ENCODE results near the gene BORCS6. TPM values are rescaled to one million over a fixed set of nuclear protein-coding genes. Genes with fewer than 3 reads are reported as not detected.

The BORCS6 gene
- total and polyA plus RNA-seq, 2 of the 13 experiments (the other 11 are each of a cell fraction or from before 2014, with no cell fraction given): 2.0 to 5.1 TPM

DNA sequence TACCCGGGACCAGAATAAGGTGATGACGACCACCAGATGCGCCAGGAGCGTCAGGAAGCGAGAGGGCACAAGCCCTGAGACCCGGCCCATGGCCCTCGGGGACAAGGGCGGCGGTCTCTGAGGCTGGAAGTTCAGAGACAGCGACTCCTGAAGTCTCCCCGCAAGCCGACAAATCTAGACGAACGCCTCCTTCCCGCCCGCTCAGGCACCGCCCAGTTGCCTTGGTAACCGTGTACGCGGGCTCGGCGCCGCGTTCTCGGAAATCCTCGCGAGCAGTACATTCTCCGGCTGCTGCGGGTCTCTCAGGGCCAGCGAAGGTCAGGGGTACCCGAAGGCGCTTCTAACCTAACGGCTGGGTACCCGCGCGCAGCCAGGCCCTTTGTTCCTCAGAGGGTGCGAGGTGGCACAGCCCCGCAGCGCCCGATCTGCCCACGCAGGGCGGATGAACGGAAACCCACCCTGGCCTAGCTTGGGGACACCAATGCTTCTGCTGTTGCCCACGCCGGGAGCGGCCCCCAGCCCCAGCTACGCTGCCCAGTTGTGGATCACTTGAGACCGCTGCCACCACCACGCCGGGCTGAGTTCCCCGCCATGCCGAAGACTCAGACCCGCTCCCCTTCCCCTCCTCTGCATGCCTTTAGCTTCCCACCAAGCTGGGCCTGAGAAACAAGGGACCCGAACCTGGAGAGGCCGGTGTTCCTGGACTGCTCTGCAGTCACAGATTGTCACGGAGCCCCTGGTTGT lies 13.6 kb downstream of the BORCS6 start, which contains the start of gene TMEM107 (continued):
- TF ChIP-seq GZF1 (CRISPR knock-in tag; IDR thresholded peaks at IDR 0.05) (peak; percentile 73; the same call in 1 of the 2 replicates), ZMYM2 (CRISPR knock-in tag; IDR thresholded peaks at IDR 0.05) (peak; percentile 57; the same call in 1 of the 2 replicates), RBFOX2 (IDR thresholded peaks at IDR 0.05; ENCODE audit: low read depth, low read length) (peak; percentile 78), ZSCAN21 (CRISPR knock-in tag; IDR thresholded peaks at IDR 0.05; ENCODE audit: borderline replicate concordance) (peak; percentile 86; the same call in 1 of the 2 replicates), NONO (IDR thresholded peaks at IDR 0.05) (no peak), NONO (CRISPR knock-in tag; conservative IDR thresholded peaks at IDR 0.05) (0 out of 2 replicates have a peak, but pooled peaks have one; percentile 19), ZNF44 (CRISPR knock-in tag; IDR thresholded peaks at IDR 0.05) (0 out of 2 replicates have a peak, but pooled peaks have one; percentile 27), ZNF577 (CRISPR knock-in tag; IDR thresholded peaks at IDR 0.05; ENCODE audit: borderline replicate concordance, low read depth) (no peak), EED (CRISPR knock-in tag; IDR thresholded peaks at IDR 0.05) (peak; percentile 84; the same call in 1 of the 2 replicates), SALL1 (CRISPR knock-in tag; IDR thresholded peaks at IDR 0.05) (peak; percentile 6; the same call in 1 of the 2 replicates), ZNF138 (CRISPR knock-in tag; IDR thresholded peaks at IDR 0.05; ENCODE audit: low read depth) (peak; percentile 66; the same call in 1 of the 2 replicates)
- TF ChIP-seq, protein P1, sequence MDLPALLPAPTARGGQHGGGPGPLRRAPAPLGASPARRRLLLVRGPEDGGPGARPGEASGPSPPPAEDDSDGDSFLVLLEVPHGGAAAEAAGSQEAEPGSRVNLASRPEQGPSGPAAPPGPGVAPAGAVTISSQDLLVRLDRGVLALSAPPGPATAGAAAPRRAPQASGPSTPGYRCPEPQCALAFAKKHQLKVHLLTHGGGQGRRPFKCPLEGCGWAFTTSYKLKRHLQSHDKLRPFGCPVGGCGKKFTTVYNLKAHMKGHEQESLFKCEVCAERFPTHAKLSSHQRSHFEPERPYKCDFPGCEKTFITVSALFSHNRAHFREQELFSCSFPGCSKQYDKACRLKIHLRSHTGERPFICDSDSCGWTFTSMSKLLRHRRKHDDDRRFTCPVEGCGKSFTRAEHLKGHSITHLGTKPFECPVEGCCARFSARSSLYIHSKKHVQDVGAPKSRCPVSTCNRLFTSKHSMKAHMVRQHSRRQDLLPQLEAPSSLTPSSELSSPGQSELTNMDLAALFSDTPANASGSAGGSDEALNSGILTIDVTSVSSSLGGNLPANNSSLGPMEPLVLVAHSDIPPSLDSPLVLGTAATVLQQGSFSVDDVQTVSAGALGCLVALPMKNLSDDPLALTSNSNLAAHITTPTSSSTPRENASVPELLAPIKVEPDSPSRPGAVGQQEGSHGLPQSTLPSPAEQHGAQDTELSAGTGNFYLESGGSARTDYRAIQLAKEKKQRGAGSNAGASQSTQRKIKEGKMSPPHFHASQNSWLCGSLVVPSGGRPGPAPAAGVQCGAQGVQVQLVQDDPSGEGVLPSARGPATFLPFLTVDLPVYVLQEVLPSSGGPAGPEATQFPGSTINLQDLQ (CRISPR knock-in tag; IDR thresholded peaks at IDR 0.05): 0 out of 2 replicates have a peak, but pooled peaks have one; percentile 29
- TF ChIP-seq, protein P2, sequence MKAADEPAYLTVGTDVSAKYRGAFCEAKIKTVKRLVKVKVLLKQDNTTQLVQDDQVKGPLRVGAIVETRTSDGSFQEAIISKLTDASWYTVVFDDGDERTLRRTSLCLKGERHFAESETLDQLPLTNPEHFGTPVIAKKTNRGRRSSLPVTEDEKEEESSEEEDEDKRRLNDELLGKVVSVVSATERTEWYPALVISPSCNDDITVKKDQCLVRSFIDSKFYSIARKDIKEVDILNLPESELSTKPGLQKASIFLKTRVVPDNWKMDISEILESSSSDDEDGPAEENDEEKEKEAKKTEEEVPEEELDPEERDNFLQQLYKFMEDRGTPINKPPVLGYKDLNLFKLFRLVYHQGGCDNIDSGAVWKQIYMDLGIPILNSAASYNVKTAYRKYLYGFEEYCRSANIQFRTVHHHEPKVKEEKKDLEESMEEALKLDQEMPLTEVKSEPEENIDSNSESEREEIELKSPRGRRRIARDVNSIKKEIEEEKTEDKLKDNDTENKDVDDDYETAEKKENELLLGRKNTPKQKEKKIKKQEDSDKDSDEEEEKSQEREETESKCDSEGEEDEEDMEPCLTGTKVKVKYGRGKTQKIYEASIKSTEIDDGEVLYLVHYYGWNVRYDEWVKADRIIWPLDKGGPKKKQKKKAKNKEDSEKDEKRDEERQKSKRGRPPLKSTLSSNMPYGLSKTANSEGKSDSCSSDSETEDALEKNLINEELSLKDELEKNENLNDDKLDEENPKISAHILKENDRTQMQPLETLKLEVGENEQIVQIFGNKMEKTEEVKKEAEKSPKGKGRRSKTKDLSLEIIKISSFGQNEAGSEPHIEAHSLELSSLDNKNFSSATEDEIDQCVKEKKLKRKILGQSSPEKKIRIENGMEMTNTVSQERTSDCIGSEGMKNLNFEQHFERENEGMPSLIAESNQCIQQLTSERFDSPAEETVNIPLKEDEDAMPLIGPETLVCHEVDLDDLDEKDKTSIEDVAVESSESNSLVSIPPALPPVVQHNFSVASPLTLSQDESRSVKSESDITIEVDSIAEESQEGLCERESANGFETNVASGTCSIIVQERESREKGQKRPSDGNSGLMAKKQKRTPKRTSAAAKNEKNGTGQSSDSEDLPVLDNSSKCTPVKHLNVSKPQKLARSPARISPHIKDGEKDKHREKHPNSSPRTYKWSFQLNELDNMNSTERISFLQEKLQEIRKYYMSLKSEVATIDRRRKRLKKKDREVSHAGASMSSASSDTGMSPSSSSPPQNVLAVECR (CRISPR knock-in tag; IDR thresholded peaks at IDR 0.05; ENCODE audit: borderline replicate concordance): peak; percentile 85
- TF ChIP-seq, protein P3, sequence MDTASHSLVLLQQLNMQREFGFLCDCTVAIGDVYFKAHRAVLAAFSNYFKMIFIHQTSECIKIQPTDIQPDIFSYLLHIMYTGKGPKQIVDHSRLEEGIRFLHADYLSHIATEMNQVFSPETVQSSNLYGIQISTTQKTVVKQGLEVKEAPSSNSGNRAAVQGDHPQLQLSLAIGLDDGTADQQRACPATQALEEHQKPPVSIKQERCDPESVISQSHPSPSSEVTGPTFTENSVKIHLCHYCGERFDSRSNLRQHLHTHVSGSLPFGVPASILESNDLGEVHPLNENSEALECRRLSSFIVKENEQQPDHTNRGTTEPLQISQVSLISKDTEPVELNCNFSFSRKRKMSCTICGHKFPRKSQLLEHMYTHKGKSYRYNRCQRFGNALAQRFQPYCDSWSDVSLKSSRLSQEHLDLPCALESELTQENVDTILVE (CRISPR knock-in tag; IDR thresholded peaks at IDR 0.05): 0 out of 2 replicates have a peak, but pooled peaks have one; percentile 14
- TF ChIP-seq, protein P4, sequence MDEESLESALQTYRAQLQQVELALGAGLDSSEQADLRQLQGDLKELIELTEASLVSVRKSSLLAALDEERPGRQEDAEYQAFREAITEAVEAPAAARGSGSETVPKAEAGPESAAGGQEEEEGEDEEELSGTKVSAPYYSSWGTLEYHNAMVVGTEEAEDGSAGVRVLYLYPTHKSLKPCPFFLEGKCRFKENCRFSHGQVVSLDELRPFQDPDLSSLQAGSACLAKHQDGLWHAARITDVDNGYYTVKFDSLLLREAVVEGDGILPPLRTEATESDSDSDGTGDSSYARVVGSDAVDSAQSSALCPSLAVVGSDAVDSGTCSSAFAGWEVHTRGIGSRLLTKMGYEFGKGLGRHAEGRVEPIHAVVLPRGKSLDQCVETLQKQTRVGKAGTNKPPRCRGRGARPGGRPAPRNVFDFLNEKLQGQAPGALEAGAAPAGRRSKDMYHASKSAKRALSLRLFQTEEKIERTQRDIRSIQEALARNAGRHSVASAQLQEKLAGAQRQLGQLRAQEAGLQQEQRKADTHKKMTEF (CRISPR knock-in tag; IDR thresholded peaks at IDR 0.05): peak; percentile 41; the same call in 1 of the 2 replicates

Measured in HepG2 (cell line).